ENCODE results near the gene CASP5. TPM values are rescaled to one million over a fixed set of nuclear protein-coding genes. Genes with fewer than 3 reads are reported as not detected.

Gene CASP5
- polyA plus RNA-seq, 1 experiment, result not detected

DNA sequence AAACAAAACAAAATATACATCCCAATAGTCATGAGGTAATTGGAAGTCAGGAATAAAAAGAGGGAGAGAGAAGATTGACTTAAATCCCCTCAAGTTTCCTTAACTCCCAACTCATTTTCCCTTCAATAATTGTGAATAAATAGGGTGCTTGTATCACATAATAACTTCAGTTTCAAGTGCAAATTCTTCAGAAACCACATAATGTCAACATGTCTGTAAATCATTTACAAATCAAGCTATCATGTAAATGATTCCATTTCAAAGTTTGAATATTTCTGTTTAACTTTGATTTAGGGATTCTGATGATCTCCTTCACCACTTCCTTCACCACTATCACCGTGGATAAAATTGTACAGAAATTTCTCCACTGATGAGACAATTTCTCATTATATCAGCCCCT, 23.2 kb downstream of the CASP5 start:
- POLR2A ChIA-PET, result no interaction called here
- TF ChIP-seq, protein P1, sequence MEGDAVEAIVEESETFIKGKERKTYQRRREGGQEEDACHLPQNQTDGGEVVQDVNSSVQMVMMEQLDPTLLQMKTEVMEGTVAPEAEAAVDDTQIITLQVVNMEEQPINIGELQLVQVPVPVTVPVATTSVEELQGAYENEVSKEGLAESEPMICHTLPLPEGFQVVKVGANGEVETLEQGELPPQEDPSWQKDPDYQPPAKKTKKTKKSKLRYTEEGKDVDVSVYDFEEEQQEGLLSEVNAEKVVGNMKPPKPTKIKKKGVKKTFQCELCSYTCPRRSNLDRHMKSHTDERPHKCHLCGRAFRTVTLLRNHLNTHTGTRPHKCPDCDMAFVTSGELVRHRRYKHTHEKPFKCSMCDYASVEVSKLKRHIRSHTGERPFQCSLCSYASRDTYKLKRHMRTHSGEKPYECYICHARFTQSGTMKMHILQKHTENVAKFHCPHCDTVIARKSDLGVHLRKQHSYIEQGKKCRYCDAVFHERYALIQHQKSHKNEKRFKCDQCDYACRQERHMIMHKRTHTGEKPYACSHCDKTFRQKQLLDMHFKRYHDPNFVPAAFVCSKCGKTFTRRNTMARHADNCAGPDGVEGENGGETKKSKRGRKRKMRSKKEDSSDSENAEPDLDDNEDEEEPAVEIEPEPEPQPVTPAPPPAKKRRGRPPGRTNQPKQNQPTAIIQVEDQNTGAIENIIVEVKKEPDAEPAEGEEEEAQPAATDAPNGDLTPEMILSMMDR (IDR thresholded peaks at IDR 0.05; ENCODE audit: insufficient read depth, low read depth, low read length), result no peak
- Histone ChIP-seq H3K27me3 (ENCODE audit: control insufficient read depth, insufficient read depth, low read length) (no peaks in the 10 kb centered on the region), H3K36me3 (ENCODE audit: control insufficient read depth, insufficient read depth, low read length) (no peaks in the 10 kb centered on the region), H3K4me3 (ENCODE audit: low read depth, low read length) (no peak overlapping the region)
- DNase-seq (ENCODE audit: low read depth), result no peak
- CTCF ChIA-PET, result no interaction called here

DNA sequence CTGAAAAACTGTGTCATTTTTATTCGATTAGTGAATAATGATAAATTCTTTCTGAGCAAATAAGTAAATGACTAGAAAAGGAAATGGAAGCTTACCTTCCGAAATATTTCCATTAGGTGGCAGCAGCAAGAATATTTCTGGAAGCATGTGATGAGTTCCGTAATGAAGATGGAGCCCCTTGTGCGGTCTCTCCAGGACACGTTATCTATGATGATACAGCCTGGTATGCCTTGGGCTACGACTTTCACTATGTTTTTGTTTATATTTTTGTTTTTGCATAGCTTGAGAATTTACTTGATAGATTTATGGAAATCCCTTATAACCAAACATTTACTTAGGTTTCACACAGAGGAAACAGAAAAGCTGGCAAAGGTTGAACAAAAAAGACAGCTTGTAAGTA, 25.7 kb downstream of the CASP5 start:
- TF ChIP-seq, protein P1 (IDR thresholded peaks at IDR 0.05; ENCODE audit: insufficient read depth, low read depth, low read length), result no peak
- ChIA-PET POLR2A (no interaction called here), CTCF (interaction anchor here (1.2 kb wide), 1 partner anchor 14 kb away, joined by 3 read pairs; no protein-coding TSS in a partner anchor)
- Histone ChIP-seq H3K36me3 (ENCODE audit: control insufficient read depth, insufficient read depth, low read length) (no peaks in the 10 kb centered on the region), H3K4me3 (ENCODE audit: low read depth, low read length) (no peak overlapping the region), H3K27me3 (ENCODE audit: control insufficient read depth, insufficient read depth, low read length) (no peaks in the 10 kb centered on the region)
- no peak for DNase-seq (ENCODE audit: low read depth)

DNA sequence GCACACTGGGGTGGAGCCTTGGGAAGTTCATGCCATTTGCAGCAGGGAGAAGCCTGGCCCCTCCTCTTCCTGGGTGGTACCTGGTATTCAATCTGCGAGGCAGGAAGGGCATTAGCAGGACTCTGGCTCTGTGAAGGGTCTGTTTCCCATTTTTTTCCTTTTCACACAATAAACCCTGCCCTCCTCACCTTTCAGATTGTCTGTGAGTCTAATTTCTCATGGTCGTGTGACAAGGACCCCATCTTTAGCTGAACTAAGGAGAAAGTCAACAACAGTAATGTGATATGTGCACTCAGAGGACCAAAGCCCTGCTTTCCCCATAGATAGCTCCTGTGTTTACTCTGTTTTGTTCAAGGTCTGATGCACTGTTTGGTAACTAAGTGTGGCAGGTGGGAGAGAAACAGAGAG, 28.0 kb downstream of the CASP5 start:
- TF ChIP-seq, protein P1 (IDR thresholded peaks at IDR 0.05; ENCODE audit: insufficient read depth, low read depth, low read length), result no peak
- ChIA-PET CTCF (no interaction called here), POLR2A (no interaction called here)
- Histone ChIP-seq H3K4me3 (ENCODE audit: low read depth, low read length) (no peak overlapping the region), H3K36me3 (ENCODE audit: control insufficient read depth, insufficient read depth, low read length) (no peaks in the 10 kb centered on the region), H3K27me3 (ENCODE audit: control insufficient read depth, insufficient read depth, low read length) (0 out of 2 replicates have a peak, but pooled peaks cover 1% of the 10 kb centered on the region)
- no peak for DNase-seq (ENCODE audit: low read depth)

DNA sequence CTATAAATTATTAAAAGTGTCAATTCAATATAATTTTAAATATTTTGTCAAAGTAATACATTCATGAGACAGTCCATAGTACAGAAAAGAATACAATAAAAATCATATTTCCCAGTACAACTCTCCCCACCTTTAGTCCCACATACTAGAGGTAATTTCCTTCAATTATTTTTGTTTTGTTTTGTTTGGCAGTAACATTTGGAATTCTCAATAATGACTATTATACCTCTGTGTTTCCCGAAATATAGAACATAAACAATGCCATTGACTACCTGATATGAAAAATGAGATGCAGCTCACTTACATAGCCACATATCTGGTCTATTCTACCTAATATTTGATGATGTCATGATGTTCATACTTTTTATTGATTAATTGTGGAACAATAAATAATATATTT, 30.2 kb downstream of the CASP5 start:
- CTCF ChIA-PET, result no interaction called here
- Histone ChIP-seq H3K36me3 (ENCODE audit: control insufficient read depth, insufficient read depth, low read length) (no peaks in the 10 kb centered on the region), H3K4me3 (ENCODE audit: low read depth, low read length) (no peak overlapping the region), H3K27me3 (ENCODE audit: control insufficient read depth, insufficient read depth, low read length) (0 out of 2 replicates have a peak, but pooled peaks cover 1% of the 10 kb centered on the region)
- POLR2A ChIA-PET, result no interaction called here
- TF ChIP-seq, protein P1 (IDR thresholded peaks at IDR 0.05; ENCODE audit: insufficient read depth, low read depth, low read length), result no peak
- no peak for DNase-seq (ENCODE audit: low read depth)

DNA sequence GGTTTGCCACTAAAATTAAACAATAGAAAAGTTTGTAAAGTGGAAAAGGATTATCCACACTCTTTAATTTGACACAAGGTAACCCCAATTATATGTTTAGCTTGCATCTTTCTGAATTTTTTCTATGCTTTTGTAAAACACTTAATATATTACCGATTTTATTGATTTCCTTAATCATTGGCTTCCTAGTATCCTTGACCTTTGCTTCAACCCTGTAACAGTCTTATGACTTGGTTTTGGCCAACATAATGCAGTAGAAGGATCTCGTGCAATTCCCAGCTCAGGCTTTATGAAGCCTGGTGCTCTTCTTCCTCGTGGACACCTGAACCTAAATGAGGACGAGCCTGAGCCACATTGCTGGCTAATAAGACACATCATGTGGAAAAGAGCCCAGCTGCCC, 31.0 kb downstream of the CASP5 start:
- ChIA-PET CTCF (no interaction called here), POLR2A (no interaction called here)
- Histone ChIP-seq H3K4me3 (ENCODE audit: low read depth, low read length) (no peak overlapping the region), H3K36me3 (ENCODE audit: control insufficient read depth, insufficient read depth, low read length) (no peaks in the 10 kb centered on the region), H3K27me3 (ENCODE audit: control insufficient read depth, insufficient read depth, low read length) (0 out of 2 replicates have a peak, but pooled peaks cover 1% of the 10 kb centered on the region)
- TF ChIP-seq, protein P1 (IDR thresholded peaks at IDR 0.05; ENCODE audit: insufficient read depth, low read depth, low read length), result no peak
- no peak for DNase-seq (ENCODE audit: low read depth)
